Measurements from ENCODE around the gene FIP1L1.

Gene FIP1L1

DNA sequence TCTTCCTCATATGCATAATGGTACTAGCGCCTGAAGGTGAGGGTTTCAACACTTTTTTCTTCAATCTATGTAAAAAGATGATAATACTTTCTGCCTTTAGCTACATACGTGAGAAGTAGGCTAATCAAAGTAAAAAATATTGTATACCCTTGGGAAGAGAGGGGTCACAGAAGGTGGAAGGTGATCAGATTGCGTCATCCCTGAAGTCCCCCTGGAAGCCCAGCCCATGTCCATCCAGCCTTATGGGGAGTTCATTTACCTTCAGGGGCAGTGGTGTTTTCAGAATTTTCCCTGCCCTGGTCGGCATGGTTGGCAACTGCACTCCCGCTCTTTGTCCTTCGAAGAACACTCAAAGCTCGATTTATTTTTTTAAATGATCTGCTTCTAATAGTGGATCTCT, 129.6 kb downstream of the FIP1L1 start:
- no peak for DNase-seq

DNA sequence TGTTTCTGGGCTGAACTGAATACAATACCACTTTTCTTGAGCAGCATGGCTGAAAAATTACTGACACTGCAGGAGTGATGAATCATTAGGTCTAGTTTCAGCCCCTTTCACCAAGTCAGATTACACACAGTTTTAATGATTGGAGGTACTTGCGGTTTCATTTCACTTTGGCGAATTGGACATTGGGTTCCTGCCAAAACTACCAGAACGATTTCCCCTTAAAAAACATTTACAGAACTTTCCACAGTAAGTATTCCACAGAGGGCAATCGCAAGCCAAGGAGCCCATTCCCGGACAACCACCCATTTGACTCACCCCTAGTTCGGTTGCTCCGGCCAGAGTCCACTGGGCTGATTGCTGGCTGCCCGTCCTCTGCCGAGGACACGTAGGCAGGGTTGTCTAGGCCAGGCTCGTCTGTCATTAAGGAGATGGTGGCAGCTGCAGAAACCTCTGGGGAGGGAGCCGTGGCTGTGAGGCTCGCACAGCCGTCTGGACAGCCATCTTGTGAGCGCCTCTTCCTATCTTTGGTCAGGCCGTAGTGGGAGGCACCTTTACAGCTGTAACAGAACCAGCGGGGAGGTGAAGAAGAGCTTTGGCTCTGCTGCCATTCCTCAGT, 130.3 kb downstream of the FIP1L1 start:
- no peak for DNase-seq

DNA sequence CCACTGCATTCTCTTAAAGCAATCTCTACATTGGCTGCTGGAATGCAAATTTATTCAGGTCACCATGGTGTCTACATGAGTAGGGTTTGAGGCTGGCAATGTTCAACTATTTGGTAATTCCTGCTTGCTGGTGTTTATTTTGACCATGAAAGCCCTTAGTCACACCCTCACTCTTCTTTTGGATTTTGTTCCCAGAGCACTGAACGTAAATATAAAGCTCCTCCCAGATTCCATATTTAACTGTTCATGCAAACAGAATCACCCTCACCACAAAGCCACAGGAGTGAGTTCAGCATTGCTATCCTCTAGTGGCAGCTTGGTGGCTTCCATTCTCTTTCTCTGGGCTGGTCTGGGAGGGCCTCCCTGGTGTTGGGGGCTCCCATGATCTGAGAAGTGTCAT, 131.0 kb downstream of the FIP1L1 start:
- no peak for DNase-seq

DNA sequence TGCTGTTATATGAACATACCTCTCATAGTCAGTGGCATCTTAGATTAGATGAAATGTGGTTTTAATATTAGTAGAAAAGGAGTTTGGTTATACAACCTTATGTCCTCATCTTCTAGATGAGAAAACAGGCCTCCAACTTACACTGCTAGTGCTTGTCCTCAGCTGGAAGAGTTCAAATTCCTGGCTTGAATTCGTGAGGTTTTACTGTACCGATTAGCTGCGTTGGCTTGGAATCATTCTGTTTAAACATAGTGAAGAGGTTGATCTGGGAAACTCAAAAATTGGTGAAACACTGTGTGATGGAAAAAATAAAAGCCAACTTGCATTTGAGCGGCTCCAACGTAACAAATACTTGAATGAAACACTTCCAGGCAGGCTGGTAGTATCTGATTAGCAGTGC, 132.9 kb downstream of the FIP1L1 start:
- DNase-seq, result no peak
